Upper lobe of left lung (tissue), 4 donors: ENCODE measurements around the gene GPER1.

Source experiments
- POLR2A ChIP-seq, 4 donors: fragments of 450-650 bp; IDR thresholded peaks; one replicate each; pipeline ENCODE4 v1.5.1; 2016 to 2017; ENCODE audit warnings: antibody characterized with exemption in 4 of 4, mild to moderate bottlenecking in 2 of 4
- POLR2AphosphoS5 ChIP-seq, 2 donors: sonication (generic); formaldehyde crosslinking; IDR thresholded peaks; one replicate each; pipeline ENCODE4 v1.5.1; 2017; ENCODE audit warnings: antibody characterized with exemption in 2 of 2

DNA sequence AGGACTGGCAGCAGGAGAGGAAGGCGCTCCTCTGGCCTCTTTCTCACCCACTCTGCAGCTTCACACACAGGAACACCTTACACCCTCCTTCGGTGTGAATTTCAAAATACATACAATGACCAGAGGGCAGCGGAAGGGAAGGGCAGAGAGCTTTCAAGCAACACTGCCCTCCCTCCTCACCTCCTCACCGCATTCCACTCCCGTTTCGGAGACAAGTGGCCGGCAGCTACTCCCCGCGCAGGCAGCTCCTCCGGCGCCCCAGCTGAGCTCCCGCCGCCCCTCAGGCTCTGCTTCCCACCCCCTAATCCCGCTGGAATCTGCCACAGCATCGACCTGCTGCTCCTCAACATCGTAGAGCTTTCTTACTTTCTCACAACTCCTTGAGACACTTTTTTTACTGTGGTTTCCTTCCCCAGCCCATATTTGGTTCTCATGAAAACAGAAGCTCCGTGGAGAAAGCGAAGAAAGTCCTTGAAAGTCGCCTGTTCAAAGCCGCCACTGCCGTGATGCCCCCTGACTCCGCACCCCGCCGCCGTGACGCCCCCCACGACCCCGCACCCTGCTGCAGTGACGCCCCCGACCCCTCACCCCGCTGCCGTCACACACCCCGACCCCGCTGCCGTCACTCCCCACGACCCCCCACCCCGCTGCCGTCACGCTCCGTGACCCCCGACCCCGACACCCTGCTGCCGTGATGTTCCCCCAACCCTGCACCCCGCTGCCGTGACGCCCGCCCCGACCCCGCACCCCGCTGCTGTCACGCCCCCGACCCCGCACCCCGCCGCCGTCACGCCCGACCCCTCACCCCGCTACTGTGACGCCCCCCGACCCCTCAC lies 14.6 kb upstream of the GPER1 start:
- TF ChIP-seq POLR2A (IDR thresholded peaks at IDR 0.05) (no peak), POLR2AphosphoS5 (IDR thresholded peaks at IDR 0.05) (no peak)
